WTC11 (cell line): ENCODE results near the gene AK9. TPM values are rescaled to one million over a fixed set of nuclear protein-coding genes. Genes with fewer than 3 reads are reported as not detected.

Source experiments
- ATAC-seq: fragments of 200-7000 bp; cut with Tn5 transposase; 2 replicates; pipeline ENCODE4 v1.10.0; 2021; ENCODE audit warnings: mild to moderate bottlenecking, moderate library complexity
- CTCF ChIA-PET: fragments of 300-600 bp; sonication (Branson Sonifier 250); formaldehyde crosslinking; loops from one replicate; lab custom pipeline; 2021; ENCODE audit warnings: antibody characterized with exemption; lab: Charles Lee
- POLR2A ChIA-PET: fragments of 350-600 bp; sonication (Branson Sonifier 250); formaldehyde crosslinking; loops from one replicate; lab custom pipeline; 2021; ENCODE audit warnings: antibody characterized with exemption; lab: Charles Lee
- DNase-seq: peaks from one replicate; pipeline ENCODE4 v3.0.0; 2021; ENCODE audit warnings: low spot score
- H3K27ac Mint-ChIP-seq: 2 replicates; pipeline ENCODE4 v1.8.0; 2021; ENCODE audit warnings: mixed read lengths
- H3K27me3 Mint-ChIP-seq: 2 replicates; pipeline ENCODE4 v1.8.0; 2021; ENCODE audit warnings: low read depth, mild to moderate bottlenecking, moderate library complexity, mixed read lengths
- H3K36me3 Mint-ChIP-seq: 2 replicates; pipeline ENCODE4 v1.8.0; 2021; ENCODE audit warnings: mixed read lengths
- H3K4me1 Mint-ChIP-seq: 2 replicates; pipeline ENCODE4 v1.8.0; 2022; ENCODE audit warnings: mixed read lengths
- H3K4me3 Mint-ChIP-seq: 2 replicates; pipeline ENCODE4 v1.8.0; 2021; ENCODE audit warnings: mild to moderate bottlenecking, moderate library complexity, mixed read lengths
- H3K9me3 Mint-ChIP-seq: 2 replicates; pipeline ENCODE4 v1.8.0; 2021; ENCODE audit warnings: mixed read lengths
- CREB1 ChIP-seq: sonication (generic); formaldehyde crosslinking; IDR thresholded peaks from 2 replicates; pipeline ENCODE4 v1.8.0; 2023; ENCODE audit warnings: mild to moderate bottlenecking, missing genetic modification reagents
- CREM ChIP-seq: sonication (generic); formaldehyde crosslinking; IDR thresholded peaks from 2 replicates; pipeline ENCODE4 v1.8.1; 2022; ENCODE audit warnings: mild to moderate bottlenecking, missing genetic modification reagents, moderate library complexity
- E2F5 ChIP-seq: sonication (generic); formaldehyde crosslinking; IDR thresholded peaks from 2 replicates; pipeline ENCODE4 v1.8.1; 2022; ENCODE audit warnings: mild to moderate bottlenecking, moderate library complexity, missing genetic modification reagents
- ETV6 ChIP-seq: sonication (generic); formaldehyde crosslinking; IDR thresholded peaks from 2 replicates; pipeline ENCODE4 v1.8.1; 2022; ENCODE audit warnings: mild to moderate bottlenecking, missing genetic modification reagents
- GABPB1 ChIP-seq: sonication (generic); formaldehyde crosslinking; IDR thresholded peaks from 2 replicates; pipeline ENCODE4 v1.8.1; 2023; ENCODE audit warnings: mild to moderate bottlenecking, missing genetic modification reagents
- HMGA2 ChIP-seq: fragments of 250-450 bp; sonication (Bioruptor Pico); IDR thresholded peaks from 2 replicates; pipeline ENCODE4 v1.4.0; 2021; ENCODE audit warnings: mild to moderate bottlenecking, moderate library complexity
- HMGXB4 ChIP-seq: sonication (generic); formaldehyde crosslinking; IDR thresholded peaks from 2 replicates; pipeline ENCODE4 v1.8.1; 2023; ENCODE audit warnings: mild to moderate bottlenecking, moderate library complexity, missing genetic modification reagents
- IRF2 ChIP-seq: sonication (generic); formaldehyde crosslinking; IDR thresholded peaks from 2 replicates; pipeline ENCODE4 v1.8.0; 2022; ENCODE audit warnings: low read depth, missing genetic modification reagents, borderline replicate concordance
- JUN ChIP-seq: sonication (generic); formaldehyde crosslinking; IDR thresholded peaks from 2 replicates; pipeline ENCODE4 v1.8.0; 2023; ENCODE audit warnings: mild to moderate bottlenecking, missing genetic modification reagents
- MAX ChIP-seq: sonication (generic); formaldehyde crosslinking; IDR thresholded peaks from 2 replicates; pipeline ENCODE4 v1.8.0; 2022; ENCODE audit warnings: mild to moderate bottlenecking, missing genetic modification reagents
- MYBL2 ChIP-seq: sonication (generic); formaldehyde crosslinking; IDR thresholded peaks from 2 replicates; pipeline ENCODE4 v1.8.1; 2023; ENCODE audit warnings: mild to moderate bottlenecking, moderate library complexity, missing genetic modification reagents
- NR3C1 ChIP-seq: sonication (generic); formaldehyde crosslinking; conservative IDR thresholded peaks from 2 replicates; pipeline ENCODE4 v1.8.1; 2023; ENCODE audit warnings: low read depth, mild to moderate bottlenecking, missing genetic modification reagents
- OVOL2 ChIP-seq: fragments of 250-450 bp; sonication (Bioruptor Pico); IDR thresholded peaks from 2 replicates; pipeline ENCODE4 v1.9.0; 2021; ENCODE audit warnings: mild to moderate bottlenecking, borderline replicate concordance
- SMAD3 ChIP-seq: sonication (generic); formaldehyde crosslinking; IDR thresholded peaks from 2 replicates; pipeline ENCODE4 v1.8.0; 2022; ENCODE audit warnings: missing genetic modification reagents, mild to moderate bottlenecking, borderline replicate concordance
- SMAD4 ChIP-seq: sonication (generic); formaldehyde crosslinking; IDR thresholded peaks from 2 replicates; pipeline ENCODE4 v1.8.0; 2022; ENCODE audit warnings: mild to moderate bottlenecking, missing genetic modification reagents
- ZNF121 ChIP-seq: sonication (generic); formaldehyde crosslinking; IDR thresholded peaks from 2 replicates; pipeline ENCODE4 v1.8.0; 2023; ENCODE audit warnings: missing genetic modification reagents
- ZNF263 ChIP-seq: sonication (generic); formaldehyde crosslinking; IDR thresholded peaks from 2 replicates; pipeline ENCODE4 v1.8.1; 2022; ENCODE audit warnings: low read depth, mild to moderate bottlenecking, moderate library complexity, missing genetic modification reagents
- ZNF396 ChIP-seq: fragments of 250-450 bp; sonication (Bioruptor Pico); IDR thresholded peaks from 2 replicates; pipeline ENCODE4 v1.8.0; 2021; ENCODE audit warnings: mild to moderate bottlenecking, moderate library complexity, borderline replicate concordance
- ZNF423 ChIP-seq: fragments of 250-450 bp; sonication (Bioruptor Pico); IDR thresholded peaks from 2 replicates; pipeline ENCODE4 v2.1.2; 2022; ENCODE audit warnings: mild to moderate bottlenecking, moderate library complexity
- ZSCAN18 ChIP-seq: fragments of 250-450 bp; sonication (Bioruptor Pico); IDR thresholded peaks from 2 replicates; pipeline ENCODE4 v2.1.2; 2022; ENCODE audit warnings: mild to moderate bottlenecking, moderate library complexity
- total RNA-seq: library from RNA; stranded (reverse); gene quantifications from 3 replicates; pipeline ENCODE4 v1.2.3, GENCODE V29; 2021
- TF ChIP-seq, protein P1 (sequence below): fragments of 250-450 bp; sonication (Bioruptor Pico); IDR thresholded peaks from 2 replicates; pipeline ENCODE4 v1.9.0; 2021; ENCODE audit warnings: moderate library complexity, mild to moderate bottlenecking, inconsistent platforms, borderline replicate concordance
- TF ChIP-seq, protein P2 (sequence below): sonication (generic); formaldehyde crosslinking; IDR thresholded peaks from 2 replicates; pipeline ENCODE4 v1.8.0; 2022; ENCODE audit warnings: mild to moderate bottlenecking, missing genetic modification reagents
- TF ChIP-seq, protein P3 (sequence below): sonication (generic); formaldehyde crosslinking; IDR thresholded peaks from 2 replicates; pipeline ENCODE4 v1.8.1; 2023; ENCODE audit warnings: mild to moderate bottlenecking, missing genetic modification reagents, borderline replicate concordance
- TF ChIP-seq, protein P4 (sequence below): sonication (generic); formaldehyde crosslinking; IDR thresholded peaks from 2 replicates; pipeline ENCODE4 v1.8.1; 2022; ENCODE audit warnings: low read depth, mild to moderate bottlenecking, moderate library complexity, missing genetic modification reagents, borderline replicate concordance

AK9 gene
- total RNA-seq, 1 experiment from 2014 or later: 3.7 TPM

DNA sequence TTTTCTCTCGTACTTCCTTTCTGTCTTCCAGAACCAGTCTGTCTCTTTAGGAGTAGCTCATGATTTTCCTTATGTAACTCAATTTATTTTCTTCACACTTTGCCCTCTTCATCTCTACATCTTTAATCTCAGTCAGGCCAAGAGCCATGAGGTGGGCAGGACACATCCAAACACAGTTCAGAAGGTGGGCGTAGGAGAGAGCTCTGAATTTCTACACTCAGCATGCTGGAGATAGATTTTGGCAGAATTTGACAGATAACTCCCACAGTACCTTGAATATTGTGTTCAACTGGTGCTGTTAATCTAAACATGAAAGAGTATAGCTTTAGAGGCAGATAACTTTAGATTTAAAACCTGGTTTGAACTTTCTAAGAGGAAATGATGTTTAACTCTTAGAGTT lies 184.2 kb downstream of the AK9 start:
- Mint-ChIP-seq H3K9me3 (peaks cover 27% of the 10 kb centered on the region), H3K4me3 (no peak overlapping the region), H3K27me3 (no peaks in the 10 kb centered on the region; the same call in 1 of the 2 replicates), H3K36me3 (peaks cover 27% of the 10 kb centered on the region), H3K27ac (no peak overlapping the region), H3K4me1 (peaks cover 39% of the 10 kb centered on the region)
- DNase-seq: no peak
- TF ChIP-seq, protein P1, sequence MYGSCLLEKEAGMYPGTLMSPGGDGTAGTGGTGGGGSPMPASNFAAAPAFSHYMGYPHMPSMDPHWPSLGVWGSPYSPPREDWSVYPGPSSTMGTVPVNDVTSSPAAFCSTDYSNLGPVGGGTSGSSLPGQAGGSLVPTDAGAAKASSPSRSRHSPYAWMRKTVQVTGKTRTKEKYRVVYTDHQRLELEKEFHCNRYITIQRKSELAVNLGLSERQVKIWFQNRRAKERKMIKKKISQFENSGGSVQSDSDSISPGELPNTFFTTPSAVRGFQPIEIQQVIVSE: no peak
- no peak for TF ChIP-seq IRF2
- TF ChIP-seq ZNF263 (CRISPR knock-in tag): no peak
- TF ChIP-seq HMGXB4 (CRISPR knock-in tag): no peak
- TF ChIP-seq ZSCAN18 (CRISPR knock-in tag): no peak
- no peak for TF ChIP-seq MYBL2 (CRISPR knock-in tag)
- no peak for TF ChIP-seq E2F5 (CRISPR knock-in tag)
- TF ChIP-seq ZNF121: no peak
- TF ChIP-seq CREM (CRISPR knock-in tag): no peak
- TF ChIP-seq ETV6: no peak
- no peak for TF ChIP-seq ZNF396 (CRISPR knock-in tag)
- TF ChIP-seq SMAD3 (CRISPR knock-in tag): no peak
- TF ChIP-seq GABPB1 (CRISPR knock-in tag): no peak
- no peak for TF ChIP-seq SMAD4 (CRISPR knock-in tag)
- no peak for TF ChIP-seq HMGA2 (CRISPR knock-in tag)
- ATAC-seq: no peak
- ChIA-PET CTCF (interaction anchor here (1.3 kb wide), 1 partner anchor 15 kb away, joined by 3 read pairs; no protein-coding TSS in a partner anchor), POLR2A (no interaction called here)

DNA sequence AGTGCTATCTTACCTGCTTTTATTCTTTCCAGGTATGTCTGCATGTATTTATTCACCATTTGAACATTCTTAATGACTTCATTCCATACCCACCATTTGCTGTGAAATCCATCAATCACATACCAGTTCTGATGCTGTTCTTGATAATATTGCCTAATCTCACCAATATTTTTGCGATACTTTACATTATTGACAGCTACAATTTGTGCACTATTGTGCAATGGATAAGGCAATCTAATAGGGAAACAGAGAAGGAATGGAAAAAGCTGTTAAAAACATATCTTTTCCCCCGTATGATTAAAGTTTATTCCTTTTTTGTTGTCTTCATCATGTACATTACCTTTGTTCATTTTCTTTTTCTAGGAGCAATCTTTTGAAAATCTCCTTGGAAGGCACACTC lies 184.7 kb downstream of the AK9 start:
- Mint-ChIP-seq H3K27ac (no peak overlapping the region), H3K4me1 (peaks cover 38% of the 10 kb centered on the region), H3K9me3 (peaks cover 22% of the 10 kb centered on the region)
- TF ChIP-seq ZNF423: no peak
- no peak for TF ChIP-seq MAX
- TF ChIP-seq SMAD3 (CRISPR knock-in tag): no peak
- TF ChIP-seq, protein P2, sequence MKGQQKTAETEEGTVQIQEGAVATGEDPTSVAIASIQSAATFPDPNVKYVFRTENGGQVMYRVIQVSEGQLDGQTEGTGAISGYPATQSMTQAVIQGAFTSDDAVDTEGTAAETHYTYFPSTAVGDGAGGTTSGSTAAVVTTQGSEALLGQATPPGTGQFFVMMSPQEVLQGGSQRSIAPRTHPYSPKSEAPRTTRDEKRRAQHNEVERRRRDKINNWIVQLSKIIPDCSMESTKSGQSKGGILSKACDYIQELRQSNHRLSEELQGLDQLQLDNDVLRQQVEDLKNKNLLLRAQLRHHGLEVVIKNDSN (CRISPR knock-in tag): no peak
- no peak for TF ChIP-seq ZNF263 (CRISPR knock-in tag)
- no peak for TF ChIP-seq ZSCAN18 (CRISPR knock-in tag)
- TF ChIP-seq, protein P3, sequence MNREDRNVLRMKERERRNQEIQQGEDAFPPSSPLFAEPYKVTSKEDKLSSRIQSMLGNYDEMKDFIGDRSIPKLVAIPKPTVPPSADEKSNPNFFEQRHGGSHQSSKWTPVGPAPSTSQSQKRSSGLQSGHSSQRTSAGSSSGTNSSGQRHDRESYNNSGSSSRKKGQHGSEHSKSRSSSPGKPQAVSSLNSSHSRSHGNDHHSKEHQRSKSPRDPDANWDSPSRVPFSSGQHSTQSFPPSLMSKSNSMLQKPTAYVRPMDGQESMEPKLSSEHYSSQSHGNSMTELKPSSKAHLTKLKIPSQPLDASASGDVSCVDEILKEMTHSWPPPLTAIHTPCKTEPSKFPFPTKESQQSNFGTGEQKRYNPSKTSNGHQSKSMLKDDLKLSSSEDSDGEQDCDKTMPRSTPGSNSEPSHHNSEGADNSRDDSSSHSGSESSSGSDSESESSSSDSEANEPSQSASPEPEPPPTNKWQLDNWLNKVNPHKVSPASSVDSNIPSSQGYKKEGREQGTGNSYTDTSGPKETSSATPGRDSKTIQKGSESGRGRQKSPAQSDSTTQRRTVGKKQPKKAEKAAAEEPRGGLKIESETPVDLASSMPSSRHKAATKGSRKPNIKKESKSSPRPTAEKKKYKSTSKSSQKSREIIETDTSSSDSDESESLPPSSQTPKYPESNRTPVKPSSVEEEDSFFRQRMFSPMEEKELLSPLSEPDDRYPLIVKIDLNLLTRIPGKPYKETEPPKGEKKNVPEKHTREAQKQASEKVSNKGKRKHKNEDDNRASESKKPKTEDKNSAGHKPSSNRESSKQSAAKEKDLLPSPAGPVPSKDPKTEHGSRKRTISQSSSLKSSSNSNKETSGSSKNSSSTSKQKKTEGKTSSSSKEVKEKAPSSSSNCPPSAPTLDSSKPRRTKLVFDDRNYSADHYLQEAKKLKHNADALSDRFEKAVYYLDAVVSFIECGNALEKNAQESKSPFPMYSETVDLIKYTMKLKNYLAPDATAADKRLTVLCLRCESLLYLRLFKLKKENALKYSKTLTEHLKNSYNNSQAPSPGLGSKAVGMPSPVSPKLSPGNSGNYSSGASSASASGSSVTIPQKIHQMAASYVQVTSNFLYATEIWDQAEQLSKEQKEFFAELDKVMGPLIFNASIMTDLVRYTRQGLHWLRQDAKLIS (CRISPR knock-in tag): no peak
- TF ChIP-seq NR3C1 (CRISPR knock-in tag): no peak
- TF ChIP-seq OVOL2 (CRISPR knock-in tag): no peak
- no peak for TF ChIP-seq JUN
- TF ChIP-seq, protein P4, sequence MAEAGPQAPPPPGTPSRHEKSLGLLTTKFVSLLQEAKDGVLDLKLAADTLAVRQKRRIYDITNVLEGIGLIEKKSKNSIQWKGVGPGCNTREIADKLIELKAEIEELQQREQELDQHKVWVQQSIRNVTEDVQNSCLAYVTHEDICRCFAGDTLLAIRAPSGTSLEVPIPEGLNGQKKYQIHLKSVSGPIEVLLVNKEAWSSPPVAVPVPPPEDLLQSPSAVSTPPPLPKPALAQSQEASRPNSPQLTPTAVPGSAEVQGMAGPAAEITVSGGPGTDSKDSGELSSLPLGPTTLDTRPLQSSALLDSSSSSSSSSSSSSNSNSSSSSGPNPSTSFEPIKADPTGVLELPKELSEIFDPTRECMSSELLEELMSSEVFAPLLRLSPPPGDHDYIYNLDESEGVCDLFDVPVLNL (CRISPR knock-in tag): no peak
- TF ChIP-seq CREB1 (CRISPR knock-in tag): no peak

More for the DNA sequence above, 184.7 kb downstream of the AK9 start:
- ATAC-seq: no peak
- Mint-ChIP-seq H3K27me3 (no peaks in the 10 kb centered on the region; the same call in 1 of the 2 replicates), H3K4me3 (no peak overlapping the region), H3K36me3 (peaks cover 22% of the 10 kb centered on the region)
- DNase-seq: no peak
- ChIA-PET POLR2A (no interaction called here), CTCF (interaction anchor here (1.3 kb wide), 1 partner anchor 14 kb away, joined by 3 read pairs; no protein-coding TSS in a partner anchor)
